HAP-1 (cell line): Measurements from ENCODE around the gene CTDP1.

Experiments
- DNase-seq, 2 experiments: peaks; one replicate each; pipeline ENCODE4 v3.0.0-alpha.2; 2016 to 2020; ENCODE audit warnings: low spot score in 2 of 2
- H3K27me3 ChIP-seq: fragments of 250-450 bp; sonication (Bioruptor Pico); 2 replicates; pipeline ENCODE4 v1.5.1; 2020; ENCODE audit warnings: low read depth, mild to moderate bottlenecking, moderate library complexity
- H3K36me3 ChIP-seq: fragments of 250-450 bp; sonication (Bioruptor Pico); replicated peaks from 2 replicates; pipeline ENCODE4 v1.5.1; 2020; ENCODE audit warnings: mild to moderate bottlenecking
- H3K4me1 ChIP-seq: fragments of 250-450 bp; sonication (Bioruptor Pico); 2 replicates; pipeline ENCODE4 v1.5.1; 2020; ENCODE audit warnings: mild to moderate bottlenecking
- H3K4me3 ChIP-seq: fragments of 250-450 bp; sonication (Bioruptor Pico); 2 replicates; pipeline ENCODE4 v1.5.1; 2020; ENCODE audit warnings: mild to moderate bottlenecking, moderate library complexity
- H3K9me3 ChIP-seq: fragments of 250-450 bp; sonication (Bioruptor Pico); 2 replicates; pipeline ENCODE4 v1.5.1; 2020; ENCODE audit warnings: mild to moderate bottlenecking, moderate library complexity
- in situ Hi-C: fragments of 300-500 bp; cut with MboI; formaldehyde crosslinking; loops from 3 replicates; pipeline ENCODE4 v1.14.3; 2020; ENCODE audit warnings: low sequenced_read_pairs, inconsistent platforms, mixed read lengths

Gene CTDP1

GRCh38 chr18:79682481-79682880 is 2.9 kb downstream of the CTDP1 start:
- Histone ChIP-seq H3K4me3 (no peak overlapping the region), H3K36me3 (no peaks in the 10 kb centered on the region), H3K9me3 (no peaks in the 10 kb centered on the region), H3K27me3 (no peaks in the 10 kb centered on the region), H3K4me1 (peaks cover 6% of the 10 kb centered on the region)
- in situ Hi-C loops: no loop called here
- DNase-seq: no peak

- H3K9me3 ChIP-seq: no peaks in the 10 kb centered on the region
- no peak overlapping the region for H3K4me3 ChIP-seq
- H3K27me3 ChIP-seq: no peaks in the 10 kb centered on the region
- in situ Hi-C loops: no loop called here
- no peak for DNase-seq
- H3K36me3 ChIP-seq: no peaks in the 10 kb centered on the region
- H3K4me1 ChIP-seq: peaks cover 6% of the 10 kb centered on the region
Observed at GRCh38 chr18:79682894-79683625, 3.5 kb downstream of the CTDP1 start.

- in situ Hi-C loops: no loop called here
- no peak overlapping the region for H3K4me3 ChIP-seq
- no peaks in the 10 kb centered on the region for H3K36me3 ChIP-seq
- no peaks in the 10 kb centered on the region for H3K27me3 ChIP-seq
- no peak for DNase-seq
- H3K4me1 ChIP-seq: peaks cover 3% of the 10 kb centered on the region; the same call in 1 of the 2 replicates
- no peaks in the 10 kb centered on the region for H3K9me3 ChIP-seq
Observed at GRCh38 chr18:79683626-79684282, 4.2 kb downstream of the CTDP1 start.

- Histone ChIP-seq H3K4me1 (peaks cover 3% of the 10 kb centered on the region; the same call in 1 of the 2 replicates), H3K27me3 (no peaks in the 10 kb centered on the region), H3K36me3 (no peaks in the 10 kb centered on the region), H3K4me3 (no peak overlapping the region), H3K9me3 (no peaks in the 10 kb centered on the region)
- in situ Hi-C loops: no loop called here
- DNase-seq: no peak
Observed at GRCh38 chr18:79684283-79684631, 4.7 kb downstream of the CTDP1 start.

- in situ Hi-C loops: no loop called here
- DNase-seq: no peak
- no peaks in the 10 kb centered on the region for H3K36me3 ChIP-seq
Observed at GRCh38 chr18:79684787-79685186, 5.2 kb downstream of the CTDP1 start.

GRCh38 chr18:79685281-79685680 is 5.7 kb downstream of the CTDP1 start:
- H3K27me3 ChIP-seq: no peaks in the 10 kb centered on the region
- H3K4me1 ChIP-seq: peaks cover 3% of the 10 kb centered on the region; the same call in 1 of the 2 replicates
- in situ Hi-C loops: no loop called here
- H3K36me3 ChIP-seq: no peaks in the 10 kb centered on the region
- H3K9me3 ChIP-seq: no peaks in the 10 kb centered on the region
- DNase-seq: no peak
- no peak overlapping the region for H3K4me3 ChIP-seq

More at GRCh38 chr18:79684787-79685186, 5.2 kb downstream of the CTDP1 start:
- Histone ChIP-seq H3K27me3 (no peaks in the 10 kb centered on the region), H3K4me1 (peaks cover 3% of the 10 kb centered on the region; the same call in 1 of the 2 replicates), H3K4me3 (no peak overlapping the region), H3K9me3 (no peaks in the 10 kb centered on the region)

GRCh38 chr18:79685971-79686370 is 6.4 kb downstream of the CTDP1 start:
- no peaks in the 10 kb centered on the region for H3K9me3 ChIP-seq
- in situ Hi-C loops: no loop called here
- no peak for DNase-seq

GRCh38 chr18:79687806-79688205 is 8.2 kb downstream of the CTDP1 start:
- no peak for DNase-seq

More at GRCh38 chr18:79685971-79686370, 6.4 kb downstream of the CTDP1 start:
- no peaks in the 10 kb centered on the region for H3K4me1 ChIP-seq
- no peak overlapping the region for H3K4me3 ChIP-seq
- no peaks in the 10 kb centered on the region for H3K36me3 ChIP-seq
- no peaks in the 10 kb centered on the region for H3K27me3 ChIP-seq

GRCh38 chr18:79690071-79690470 is 10.5 kb downstream of the CTDP1 start:
- in situ Hi-C loops: no loop called here
- DNase-seq: no peak

More at GRCh38 chr18:79687806-79688205, 8.2 kb downstream of the CTDP1 start:
- H3K4me1 ChIP-seq: no peaks in the 10 kb centered on the region
- H3K36me3 ChIP-seq: no peaks in the 10 kb centered on the region
- in situ Hi-C loops: no loop called here
- H3K4me3 ChIP-seq: no peak overlapping the region
- H3K27me3 ChIP-seq: no peaks in the 10 kb centered on the region
- H3K9me3 ChIP-seq: no peaks in the 10 kb centered on the region

GRCh38 chr18:79690586-79691482 is 11.2 kb downstream of the CTDP1 start:
- in situ Hi-C loops: no loop called here
- no peak for DNase-seq
- Histone ChIP-seq H3K9me3 (no peaks in the 10 kb centered on the region), H3K27me3 (no peaks in the 10 kb centered on the region), H3K36me3 (no peaks in the 10 kb centered on the region; the same call in 1 of the 2 replicates), H3K4me3 (no peak overlapping the region), H3K4me1 (no peaks in the 10 kb centered on the region)

More at GRCh38 chr18:79690071-79690470, 10.5 kb downstream of the CTDP1 start:
- Histone ChIP-seq H3K4me1 (no peaks in the 10 kb centered on the region), H3K36me3 (no peaks in the 10 kb centered on the region), H3K27me3 (no peaks in the 10 kb centered on the region), H3K9me3 (no peaks in the 10 kb centered on the region), H3K4me3 (no peak overlapping the region)

- no peaks in the 10 kb centered on the region for H3K9me3 ChIP-seq
- H3K27me3 ChIP-seq: no peaks in the 10 kb centered on the region
- no peaks in the 10 kb centered on the region for H3K4me1 ChIP-seq
- no peak for DNase-seq
- in situ Hi-C loops: no loop called here
- no peaks in the 10 kb centered on the region; the same call in 1 of the 2 replicates for H3K36me3 ChIP-seq
- H3K4me3 ChIP-seq: no peak overlapping the region
Observed at GRCh38 chr18:79692056-79692455, 12.5 kb downstream of the CTDP1 start.

GRCh38 chr18:79692886-79693285 is 13.3 kb downstream of the CTDP1 start:
- no peaks in the 10 kb centered on the region for H3K27me3 ChIP-seq
- no peaks in the 10 kb centered on the region for H3K4me1 ChIP-seq
- no peak overlapping the region for H3K4me3 ChIP-seq
- no peak for DNase-seq
- no peaks in the 10 kb centered on the region for H3K9me3 ChIP-seq
- in situ Hi-C loops: no loop called here
- H3K36me3 ChIP-seq: peaks cover 2% of the 10 kb centered on the region; the same call in 1 of the 2 replicates

- H3K4me3 ChIP-seq: no peak overlapping the region
- H3K27me3 ChIP-seq: no peaks in the 10 kb centered on the region
- in situ Hi-C loops: no loop called here
- H3K9me3 ChIP-seq: no peaks in the 10 kb centered on the region
- H3K4me1 ChIP-seq: no peaks in the 10 kb centered on the region
- peak in 1 of 2 experiments; percentile 21 for DNase-seq
- H3K36me3 ChIP-seq: peaks cover 8% of the 10 kb centered on the region
Observed at GRCh38 chr18:79693561-79694205, 14.1 kb downstream of the CTDP1 start.
